Endodermal cell (in vitro differentiated cells): ENCODE results near the gene RPRM. TPM values are rescaled to one million over a fixed set of nuclear protein-coding genes. Genes with fewer than 3 reads are reported as not detected.

Source experiments
- DNase-seq: peaks from one replicate; pipeline ENCODE4 v3.0.0-alpha.2; 2017
- H3K27ac ChIP-seq: 2 replicates; pipeline ENCODE4 v1.5.1; 2013; ENCODE audit warnings: mild to moderate bottlenecking, low read depth, low read length, moderate library complexity
- H3K27me3 ChIP-seq: 2 replicates; pipeline ENCODE4 v1.6.1; 2013; ENCODE audit warnings: mild to moderate bottlenecking, low read length, moderate library complexity; ENCODE audit not compliant: insufficient read depth, control insufficient read depth, poor library complexity, severe bottlenecking
- H3K36me3 ChIP-seq: 2 replicates; pipeline ENCODE4 v1.7.0; 2013; ENCODE audit warnings: mild to moderate bottlenecking, low read length, moderate library complexity; ENCODE audit not compliant: control insufficient read depth, insufficient read depth
- H3K4me1 ChIP-seq: one replicate; pipeline ENCODE4 v1.7.0; 2013; ENCODE audit warnings: low read length; ENCODE audit not compliant: control insufficient read depth, insufficient read depth
- H3K4me3 ChIP-seq: 2 replicates; pipeline ENCODE4 v1.5.1; 2013; ENCODE audit warnings: mild to moderate bottlenecking, low read length, moderate library complexity
- H3K9ac ChIP-seq: 2 replicates; pipeline ENCODE4 v1.6.1; 2013; ENCODE audit warnings: mild to moderate bottlenecking, low read length, moderate library complexity; ENCODE audit not compliant: poor library complexity, severe bottlenecking; ENCODE audit errors: extremely low read depth
- H3K9me3 ChIP-seq: 2 replicates; pipeline ENCODE4 v1.6.1; 2013; ENCODE audit warnings: mild to moderate bottlenecking, low read length, moderate library complexity; ENCODE audit not compliant: control insufficient read depth
- H3K27ac Mint-ChIP-seq: 2 replicates; pipeline ENCODE4 v1.8.0; 2020; ENCODE audit warnings: mixed read lengths
- H3K27me3 Mint-ChIP-seq: 2 replicates; pipeline ENCODE4 v1.8.0; 2021; ENCODE audit warnings: mild to moderate bottlenecking, mixed read lengths; ENCODE audit not compliant: insufficient read depth
- H3K36me3 Mint-ChIP-seq: 2 replicates; pipeline ENCODE4 v1.8.0; 2020; ENCODE audit warnings: low read depth, mixed read lengths
- H3K4me1 Mint-ChIP-seq: 2 replicates; pipeline ENCODE4 v1.8.0; 2020; ENCODE audit warnings: mixed read lengths
- H3K4me3 Mint-ChIP-seq: 2 replicates; pipeline ENCODE4 v1.8.0; 2020; ENCODE audit warnings: mild to moderate bottlenecking, moderate library complexity, mixed read lengths
- H3K9me3 Mint-ChIP-seq: 2 replicates; pipeline ENCODE4 v1.8.0; 2020; ENCODE audit warnings: mild to moderate bottlenecking, mixed read lengths
- CTCF ChIP-seq: fragments of 200-600 bp; sonication (generic); conservative IDR thresholded peaks from 2 replicates; pipeline ENCODE4 v1.5.0; 2021; ENCODE audit warnings: antibody characterized with exemption, mild to moderate bottlenecking
- WGBS, 2 experiments: methylation state at CpG; one replicate each; pipeline versions ENCODE4 v1.1.5 to v1.1.7; 2013; ENCODE audit warnings: missing lambda C conversion rate in 2 of 2, mixed read lengths in 1 of 2; ENCODE audit not compliant: insufficient coverage in 1 of 2, insufficient read length in 1 of 2; 5-methylcytosine and 5-hydroxymethylcytosine counted together
- total RNA-seq, 2 donors: library from RNA; stranded (reverse); fragmentation: NEBNext Ultra II Directional in 1 of 2; extraction: Animal tissue kit (Norgen Biotek cat#: 25700) in 1 of 2; gene quantifications; 2 replicates in 1 of 2; 3 replicates in 1 of 2; pipeline ENCODE4 v1.2.1, GENCODE V29; 2021

RPRM gene
- total RNA-seq, 2 donors from 2014 or later = 33.8 to 34.7 TPM

- TF ChIP-seq CTCF = no peak
- H3K9me3 ChIP-seq = no peaks in the 10 kb centered on the region
- peaks cover 19% of the 10 kb centered on the region for H3K36me3 ChIP-seq
- peak overlapping the region; percentile 24 for H3K4me3 ChIP-seq
- H3K4me3 Mint-ChIP-seq = no peak overlapping the region
- no peaks in the 10 kb centered on the region for H3K27me3 ChIP-seq
- no peak overlapping the region for H3K27ac Mint-ChIP-seq
- H3K27ac ChIP-seq = peak overlapping the region; percentile 75
- no peaks in the 10 kb centered on the region for H3K9me3 Mint-ChIP-seq
- H3K9ac ChIP-seq = no peak overlapping the region
- DNase-seq = no peak
- H3K27me3 Mint-ChIP-seq = no peaks in the 10 kb centered on the region
- H3K4me1 ChIP-seq = no peaks in the 10 kb centered on the region
- WGBS, 2 experiments = 39 to 67% methylated on average over 3 of the region's 3 CpGs
- H3K4me1 Mint-ChIP-seq = peaks cover 11% of the 10 kb centered on the region
- H3K36me3 Mint-ChIP-seq = peaks cover 9% of the 10 kb centered on the region
Measured at GRCh38 chr2:153488072-153488471, 9.5 kb upstream of the RPRM start.

- peaks cover 11% of the 10 kb centered on the region for H3K4me1 Mint-ChIP-seq
Measured at GRCh38 chr2:153487448-153487847, 8.9 kb upstream of the RPRM start.

GRCh38 chr2:153479573-153479972 is 1.0 kb upstream of the RPRM start:
- Mint-ChIP-seq H3K27ac (no peak overlapping the region), H3K36me3 (peaks cover 15% of the 10 kb centered on the region), H3K4me3 (peak overlapping the region; percentile 86), H3K27me3 (no peaks in the 10 kb centered on the region), H3K4me1 (peaks cover 39% of the 10 kb centered on the region), H3K9me3 (no peaks in the 10 kb centered on the region)
- WGBS, 2 experiments = 15 to 22% methylated on average over 5 of the region's 5 CpGs
- Histone ChIP-seq H3K27me3 (no peaks in the 10 kb centered on the region), H3K36me3 (peaks cover 18% of the 10 kb centered on the region), H3K4me1 (no peaks in the 10 kb centered on the region), H3K9ac (peak overlapping the region; percentile 40), H3K4me3 (peak overlapping the region; percentile 94), H3K9me3 (no peaks in the 10 kb centered on the region), H3K27ac (peak overlapping the region; percentile 9)
- DNase-seq = no peak
- TF ChIP-seq CTCF = no peak

More at GRCh38 chr2:153487448-153487847, 8.9 kb upstream of the RPRM start:
- H3K4me3 Mint-ChIP-seq = no peak overlapping the region
- Histone ChIP-seq H3K4me3 (no peak overlapping the region), H3K9ac (no peak overlapping the region), H3K4me1 (no peaks in the 10 kb centered on the region), H3K9me3 (no peaks in the 10 kb centered on the region), H3K27me3 (no peaks in the 10 kb centered on the region), H3K36me3 (peaks cover 25% of the 10 kb centered on the region), H3K27ac (peak overlapping the region; percentile 75)
- no peak for TF ChIP-seq CTCF
- no peaks in the 10 kb centered on the region for H3K9me3 Mint-ChIP-seq
- no peaks in the 10 kb centered on the region for H3K27me3 Mint-ChIP-seq
- peaks cover 15% of the 10 kb centered on the region for H3K36me3 Mint-ChIP-seq
- no peak for DNase-seq
- H3K27ac Mint-ChIP-seq = no peak overlapping the region
- WGBS, 2 experiments = 78 to 88% methylated on average over 1 of the region's 1 CpG
